ENCODE data around the gene OR9A4.

The OR9A4 gene

GRCh38 chr7:141911391-141911790, 4.8 kb upstream of the OR9A4 start:
- TF ChIP-seq CTCF (IDR thresholded peaks at IDR 0.05; ENCODE audit: low read depth, low read length) = no peak

GRCh38 chr7:141915565-141915964, 634 bp upstream of the OR9A4 start:
- H3K36me3 ChIP-seq = no peaks in the 10 kb centered on the region
- H3K9me3 ChIP-seq = no peaks in the 10 kb centered on the region
- TF ChIP-seq CTCF (IDR thresholded peaks at IDR 0.05; ENCODE audit: low read depth, low read length) = no peak
- no peaks in the 10 kb centered on the region for H3K27me3 ChIP-seq
- no peaks in the 10 kb centered on the region for H3K4me1 ChIP-seq
- DNase-seq = no peak
- H3K4me3 ChIP-seq (ENCODE audit: low read depth, low read length) = no peak overlapping the region

More at GRCh38 chr7:141911391-141911790, 4.8 kb upstream of the OR9A4 start:
- Histone ChIP-seq H3K4me1 (no peaks in the 10 kb centered on the region), H3K4me3 (ENCODE audit: low read depth, low read length) (no peak overlapping the region), H3K27me3 (no peaks in the 10 kb centered on the region), H3K36me3 (no peaks in the 10 kb centered on the region), H3K9me3 (no peaks in the 10 kb centered on the region)
- DNase-seq = no peak

GRCh38 chr7:141920281-141920680, 4.1 kb downstream of the OR9A4 start:
- Histone ChIP-seq H3K36me3 (no peaks in the 10 kb centered on the region), H3K9me3 (no peaks in the 10 kb centered on the region), H3K4me3 (ENCODE audit: low read depth, low read length) (no peak overlapping the region), H3K4me1 (no peaks in the 10 kb centered on the region), H3K27me3 (no peaks in the 10 kb centered on the region)
- no peak for DNase-seq
- no peak for TF ChIP-seq CTCF (IDR thresholded peaks at IDR 0.05; ENCODE audit: low read depth, low read length)

GRCh38 chr7:141928146-141928844, 12.1 kb downstream of the OR9A4 start:
- TF ChIP-seq CTCF (IDR thresholded peaks at IDR 0.05; ENCODE audit: low read depth, low read length) = no peak
- no peak overlapping the region for H3K4me3 ChIP-seq (ENCODE audit: low read depth, low read length)
- no peak for DNase-seq

GRCh38 chr7:141928845-141929195, 12.6 kb downstream of the OR9A4 start:
- Histone ChIP-seq H3K4me3 (ENCODE audit: low read depth, low read length) (no peak overlapping the region), H3K27me3 (no peaks in the 10 kb centered on the region), H3K9me3 (no peaks in the 10 kb centered on the region), H3K4me1 (no peaks in the 10 kb centered on the region), H3K36me3 (no peaks in the 10 kb centered on the region)
- no peak for DNase-seq
- TF ChIP-seq CTCF (IDR thresholded peaks at IDR 0.05; ENCODE audit: low read depth, low read length) = no peak

More at GRCh38 chr7:141928146-141928844, 12.1 kb downstream of the OR9A4 start:
- H3K27me3 ChIP-seq = no peaks in the 10 kb centered on the region
- no peaks in the 10 kb centered on the region for H3K36me3 ChIP-seq
- no peaks in the 10 kb centered on the region for H3K4me1 ChIP-seq
- no peaks in the 10 kb centered on the region for H3K9me3 ChIP-seq

GRCh38 chr7:141930211-141930610, 14.0 kb downstream of the OR9A4 start:
- Histone ChIP-seq H3K4me3 (ENCODE audit: low read depth, low read length) (no peak overlapping the region), H3K36me3 (no peaks in the 10 kb centered on the region), H3K9me3 (no peaks in the 10 kb centered on the region), H3K27me3 (no peaks in the 10 kb centered on the region), H3K4me1 (no peaks in the 10 kb centered on the region)
- TF ChIP-seq CTCF (IDR thresholded peaks at IDR 0.05; ENCODE audit: low read depth, low read length) = no peak
- DNase-seq = no peak

Measured in BE2C (cell line).